Pancreas (tissue), 10 donors: ENCODE results near the gene HTR4. TPM values are rescaled to one million over a fixed set of nuclear protein-coding genes. Genes with fewer than 3 reads are reported as not detected.
A peak's percentile ranks its signal among the peaks of the same experiment; 100 is the strongest.

Experiments used
- ATAC-seq, 4 donors: fragments of 200-7000 bp; cut with Tn5 transposase; one replicate each; pipeline versions ENCODE4 v1.8.0 to v1.9.1; 2020; ENCODE audit warnings: mild to moderate bottlenecking in 4 of 4, moderate library complexity in 4 of 4
- DNase-seq, 6 donors: peaks; one replicate each; pipeline ENCODE4 v3.0.0-alpha.2; 2020
- FAIRE-seq: peaks from 2 replicates; lab custom pipeline; 2012; peaks lifted over from hg19 to GRCh38; lab: Jason Lieb, UNC
- H3K27ac ChIP-seq, 4 donors: fragments of 200-600 bp; sonication (generic); 1 replicate in 3 of 4; 2 replicates in 1 of 4; pipeline versions ENCODE4 v1.5.0 to v1.8.0; 2020
- H3K27me3 ChIP-seq, 4 donors: fragments of 200-600 bp; one replicate each; pipeline ENCODE4 v1.8.0; 2021
- H3K36me3 ChIP-seq, 3 donors: fragments of 200-600 bp; sonication (generic) in 1 of 3; one replicate each; pipeline versions ENCODE4 v1.5.0 to v1.8.0; 2020 to 2021
- H3K4me1 ChIP-seq, 3 donors: fragments of 200-600 bp; one replicate each; pipeline ENCODE4 v1.8.0; 2021
- H3K4me3 ChIP-seq, 4 donors: fragments of 200-600 bp; sonication (generic) in 2 of 4; one replicate each; pipeline versions ENCODE4 v1.5.0 to v1.8.0; 2020 to 2021
- H3K9me3 ChIP-seq, 4 donors: fragments of 200-600 bp; one replicate each; pipeline ENCODE4 v1.8.0; 2021
- WGBS, 2 donors: extraction: QIAGEN DNeasy Blood & Tissue Kit; methylation state at CpG; one replicate each; pipeline ENCODE4 v1.1.7; 2013; 5-methylcytosine and 5-hydroxymethylcytosine counted together
- intact Hi-C, 3 donors: fragments of 100-400 bp; cut with DNase I; formaldehyde crosslinking; loops; one replicate each; pipeline versions ENCODE4 v1.11.1 to v1.14.2; 2022
- polyA plus RNA-seq, 2 donors: library from polyadenylated mRNA; stranded (reverse); fragments of 200-250 nt; gene quantifications; one replicate each; pipeline ENCODE4 v1.2.3, GENCODE V29; 2013
- total RNA-seq, 6 donors: library from RNA; stranded (reverse); fragmentation: NEBNext Ultra II Directional in 4 of 6; extraction: Animal tissue kit (Norgen Biotek cat#: 25700) in 4 of 6; gene quantifications; one replicate each; pipeline versions ENCODE4 v1.2.1 to v1.2.4, GENCODE V29; 2021 to 2023
- TF ChIP-seq, protein P1 (sequence below), 4 donors: fragments of 200-600 bp; sonication (generic) in 3 of 4; IDR thresholded peaks; one replicate each; pipeline versions ENCODE4 v1.5.0 to v1.8.0; 2021; ENCODE audit warnings: antibody characterized with exemption in 4 of 4
- donor health status: healthy with polysubstance abuse.
- donor health status: DM: no; HTN: no; CAD: no; lungs with moderate emphysema.
- donor health status: DM: no; HTN: no; CAD: no.
- donor health status: control.
- donor health status: control.
- donor health status: Bipolar disorder and iron deficiency.
- donor health status: DM: yes; HTN: yes; CAD: no.
- donor health status: DM: no; HTN: no; CAD: no.
- donor health status: DM: no; HTN: no; CAD: no.
- donor health status: DM: yes; HTN: yes; CAD: no.

The HTR4 gene
- total and polyA plus RNA-seq, 8 donors, result not detected

DNA sequence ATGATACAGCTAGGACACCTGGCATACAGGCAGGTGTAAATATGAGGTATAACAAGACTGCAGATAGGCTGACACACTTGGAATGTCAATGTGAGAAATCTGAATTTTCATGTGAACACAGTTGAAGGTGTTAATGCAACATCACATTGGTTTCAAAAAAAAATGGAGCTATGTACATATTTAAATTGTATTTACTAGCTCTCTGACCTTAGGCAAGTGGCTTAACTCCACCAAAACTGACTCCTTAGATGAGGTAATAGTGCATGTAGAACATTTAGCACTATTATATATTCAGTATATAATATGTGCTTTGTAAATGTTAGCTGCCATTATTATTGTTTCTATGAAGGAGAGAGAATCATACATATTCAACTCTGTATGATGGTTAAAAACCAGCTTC lies 48.0 kb downstream of the HTR4 start:
- no peaks in the 10 kb centered on the region for H3K9me3 ChIP-seq

DNA sequence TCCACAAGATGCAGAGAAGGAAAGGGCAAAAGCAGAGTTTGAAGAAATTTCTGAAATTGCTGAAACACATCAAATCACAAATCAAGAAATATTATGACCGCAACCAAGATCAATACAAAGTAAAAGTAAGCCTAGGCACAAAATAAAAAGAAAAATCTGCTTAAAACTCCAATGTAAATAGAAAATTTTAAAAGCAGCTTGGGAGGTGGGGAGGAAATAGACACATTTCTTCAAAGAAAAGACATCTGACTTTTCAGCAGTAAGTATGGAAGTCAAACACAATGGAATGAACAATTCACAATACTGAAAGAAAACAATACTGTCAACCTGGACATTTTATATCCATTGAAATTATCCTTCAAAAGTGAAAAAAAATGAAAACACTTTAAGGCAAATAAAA lies 55.1 kb downstream of the HTR4 start:
- H3K27ac ChIP-seq, result no peak overlapping the region
- H3K4me3 ChIP-seq, result no peak overlapping the region
- H3K9me3 ChIP-seq, result no peaks in the 10 kb centered on the region
- intact Hi-C loops, result no loop called here
- TF ChIP-seq, protein P1, sequence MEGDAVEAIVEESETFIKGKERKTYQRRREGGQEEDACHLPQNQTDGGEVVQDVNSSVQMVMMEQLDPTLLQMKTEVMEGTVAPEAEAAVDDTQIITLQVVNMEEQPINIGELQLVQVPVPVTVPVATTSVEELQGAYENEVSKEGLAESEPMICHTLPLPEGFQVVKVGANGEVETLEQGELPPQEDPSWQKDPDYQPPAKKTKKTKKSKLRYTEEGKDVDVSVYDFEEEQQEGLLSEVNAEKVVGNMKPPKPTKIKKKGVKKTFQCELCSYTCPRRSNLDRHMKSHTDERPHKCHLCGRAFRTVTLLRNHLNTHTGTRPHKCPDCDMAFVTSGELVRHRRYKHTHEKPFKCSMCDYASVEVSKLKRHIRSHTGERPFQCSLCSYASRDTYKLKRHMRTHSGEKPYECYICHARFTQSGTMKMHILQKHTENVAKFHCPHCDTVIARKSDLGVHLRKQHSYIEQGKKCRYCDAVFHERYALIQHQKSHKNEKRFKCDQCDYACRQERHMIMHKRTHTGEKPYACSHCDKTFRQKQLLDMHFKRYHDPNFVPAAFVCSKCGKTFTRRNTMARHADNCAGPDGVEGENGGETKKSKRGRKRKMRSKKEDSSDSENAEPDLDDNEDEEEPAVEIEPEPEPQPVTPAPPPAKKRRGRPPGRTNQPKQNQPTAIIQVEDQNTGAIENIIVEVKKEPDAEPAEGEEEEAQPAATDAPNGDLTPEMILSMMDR (IDR thresholded peaks at IDR 0.05), result no peak
- H3K4me1 ChIP-seq, result no peaks in the 10 kb centered on the region
- ATAC-seq, result no peak
- 97 to 99% methylated on average over 1 of the region's 1 CpG for WGBS, 2 donors
- FAIRE-seq, result peak; percentile 9
- H3K36me3 ChIP-seq, result no peaks in the 10 kb centered on the region
- DNase-seq, result no peak
- no peaks in the 10 kb centered on the region for H3K27me3 ChIP-seq

More for the DNA sequence above, 48.0 kb downstream of the HTR4 start:
- H3K4me1 ChIP-seq, result no peaks in the 10 kb centered on the region
- no peak for DNase-seq
- H3K27me3 ChIP-seq, result no peaks in the 10 kb centered on the region
- TF ChIP-seq, protein P1 (IDR thresholded peaks at IDR 0.05), result no peak
- no peaks in the 10 kb centered on the region for H3K36me3 ChIP-seq
- intact Hi-C loops, result no loop called here
- FAIRE-seq, result no peak
- H3K4me3 ChIP-seq, result no peak overlapping the region
- H3K27ac ChIP-seq, result no peak overlapping the region
- ATAC-seq, result no peak

DNA sequence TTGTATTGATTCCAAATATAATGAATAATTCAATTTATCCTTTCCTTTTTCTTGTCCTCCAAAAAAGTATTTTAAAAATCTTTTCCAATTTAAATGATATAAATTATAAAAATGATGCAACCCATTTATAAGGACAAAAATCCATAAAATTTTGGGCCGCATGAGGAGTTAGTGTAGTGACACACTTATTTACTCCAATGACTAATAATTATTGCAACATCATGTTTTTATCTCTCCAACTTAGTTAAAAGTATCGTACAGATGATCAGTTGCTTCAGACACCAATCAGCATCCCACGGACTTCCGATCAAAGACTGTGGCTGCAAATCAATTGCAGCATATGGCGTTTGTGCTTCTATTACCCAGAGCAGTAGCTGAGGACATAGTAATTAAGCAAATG lies 58.6 kb downstream of the HTR4 start:
- H3K27me3 ChIP-seq, result peaks cover 0 to 3% (median 0%) of the 10 kb centered on the region in 4 donors
- TF ChIP-seq, protein P1 (IDR thresholded peaks at IDR 0.05), result no peak
- DNase-seq (no peak), ATAC-seq (no peak), FAIRE-seq (no peak)
- H3K36me3 ChIP-seq, result no peaks in the 10 kb centered on the region
- 87 to 88% methylated on average over 5 of the region's 5 CpGs for WGBS, 2 donors
- no peaks in the 10 kb centered on the region for H3K9me3 ChIP-seq
- H3K27ac ChIP-seq, result no peak overlapping the region
- H3K4me1 ChIP-seq, result no peaks in the 10 kb centered on the region
- intact Hi-C loops, result no loop called here
- H3K4me3 ChIP-seq, result no peak overlapping the region

DNA sequence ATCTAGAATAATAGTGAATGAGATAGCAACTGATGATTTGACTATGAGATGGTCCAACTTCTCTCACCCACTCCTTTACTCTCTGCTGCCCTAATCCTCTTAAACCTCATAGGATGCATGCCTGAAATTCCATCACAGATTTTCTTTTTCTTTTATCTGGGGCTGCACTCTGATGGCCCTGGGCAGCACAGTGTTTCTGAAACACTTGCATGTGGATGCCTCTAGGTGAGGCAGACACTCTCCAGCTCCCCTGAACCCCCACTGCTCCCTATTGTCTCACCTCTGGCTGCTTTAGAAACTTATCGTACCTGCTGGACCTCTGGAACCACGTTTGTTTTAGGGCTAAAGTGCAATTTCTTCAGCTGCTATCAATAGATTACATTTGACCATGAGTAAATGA lies 67.5 kb downstream of the HTR4 start:
- 29 to 47% methylated on average over 2 of the region's 2 CpGs for WGBS, 2 donors
- Histone ChIP-seq H3K27me3 (no peaks in the 10 kb centered on the region), H3K36me3 (no peaks in the 10 kb centered on the region), H3K27ac (no peak overlapping the region), H3K9me3 (no peaks in the 10 kb centered on the region), H3K4me1 (peaks cover 0 to 5% (median 0%) of the 10 kb centered on the region in 3 donors), H3K4me3 (no peak overlapping the region)
- no peak for DNase-seq
- no peak for ATAC-seq
- TF ChIP-seq, protein P1 (IDR thresholded peaks at IDR 0.05), result no peak
- intact Hi-C loops, result no loop called here
- FAIRE-seq, result no peak

DNA sequence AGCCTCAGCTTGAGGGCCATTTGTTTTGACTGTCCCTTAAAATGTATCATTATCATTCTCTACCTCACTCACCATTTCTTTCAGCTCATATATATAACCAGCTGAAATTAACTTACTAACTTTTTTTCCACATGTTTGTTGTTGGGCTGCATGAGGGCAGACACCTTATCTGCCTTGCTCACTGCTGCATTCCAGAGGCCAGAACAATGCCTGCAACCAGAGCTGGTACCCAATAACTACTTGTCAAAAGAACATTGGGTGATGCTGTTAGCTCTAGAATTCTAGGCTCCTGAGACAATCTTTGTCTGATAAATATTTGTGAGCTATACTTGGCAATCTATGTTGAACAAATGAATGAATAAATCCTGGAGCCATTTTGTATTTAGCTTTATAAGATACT lies 68.3 kb downstream of the HTR4 start:
- Histone ChIP-seq H3K36me3 (no peaks in the 10 kb centered on the region), H3K9me3 (no peaks in the 10 kb centered on the region), H3K4me1 (peaks cover 0 to 5% (median 0%) of the 10 kb centered on the region in 3 donors), H3K27me3 (no peaks in the 10 kb centered on the region), H3K4me3 (no peak overlapping the region), H3K27ac (no peak overlapping the region)
- DNase-seq (no peak), FAIRE-seq (no peak), ATAC-seq (peak in 1 of 4 donors; percentile 58)
- intact Hi-C loops, result no loop called here
- TF ChIP-seq, protein P1 (IDR thresholded peaks at IDR 0.05), result no peak
